SU-DHL-6 (cell line): ENCODE measurements around the gene ZNF148.

Experiments used
- H2AFZ ChIP-seq: fragments of 200-600 bp; sonication (generic); 2 replicates; pipeline ENCODE4 v1.6.1; 2014; ENCODE audit warnings: low read depth, mild to moderate bottlenecking, moderate library complexity, mixed read lengths, antibody characterized with exemption, low read length; ENCODE audit not compliant: severe bottlenecking
- H3F3A ChIP-seq: fragments of 200-600 bp; shearing (Covaris generic); 2 replicates; pipeline ENCODE4 v1.6.0; 2016; ENCODE audit warnings: antibody characterized with exemption, mild to moderate bottlenecking; ENCODE audit not compliant: insufficient read depth
- H3K27ac ChIP-seq: fragments of 200-600 bp; sonication (generic); 2 replicates; pipeline ENCODE4 v1.5.1; 2016; ENCODE audit warnings: low read depth, mild to moderate bottlenecking, low read length, moderate library complexity, mixed read lengths
- H3K27me3 ChIP-seq: fragments of 200-600 bp; sonication (generic), shearing (Covaris generic); 2 replicates; pipeline ENCODE4 v1.6.0; 2014; ENCODE audit warnings: mild to moderate bottlenecking, low read length
- H3K36me3 ChIP-seq: fragments of 200-600 bp; sonication (generic); 2 replicates; pipeline ENCODE4 v1.6.1; 2014; ENCODE audit warnings: mild to moderate bottlenecking, low read length, mixed read lengths
- H3K4me2 ChIP-seq: fragments of 300-600, 200-600 bp; shearing (Covaris generic), sonication (generic); 2 replicates; pipeline ENCODE4 v1.6.0; 2014; ENCODE audit warnings: low read length, low read depth, mild to moderate bottlenecking; ENCODE audit not compliant: poor library complexity, severe bottlenecking
- H3K4me3 ChIP-seq: fragments of 200-600 bp; sonication (generic); 2 replicates; pipeline ENCODE4 v1.5.1; 2014; ENCODE audit warnings: antibody characterized with exemption, low read length, mild to moderate bottlenecking, mixed read lengths; ENCODE audit not compliant: insufficient read depth, poor library complexity, severe bottlenecking
- H3K79me2 ChIP-seq: fragments of 200-600 bp; sonication (generic); 2 replicates; pipeline ENCODE4 v1.6.1; 2014; ENCODE audit warnings: mild to moderate bottlenecking, low read length, moderate library complexity; ENCODE audit not compliant: insufficient read depth
- H3K9ac ChIP-seq: fragments of 200-600 bp; sonication (generic); 2 replicates; pipeline ENCODE4 v1.7.0; 2014; ENCODE audit warnings: mild to moderate bottlenecking, low read length
- H3K9me2 ChIP-seq: fragments of 200-600 bp; sonication (generic); replicated peaks from 2 replicates; pipeline ENCODE4 v1.6.1; 2014; ENCODE audit warnings: low read length; ENCODE audit not compliant: insufficient read depth
- H3K9me3 ChIP-seq: fragments of 200-600 bp; sonication (generic); 2 replicates; pipeline ENCODE4 v1.6.1; 2014; ENCODE audit warnings: low read length, mixed read lengths; ENCODE audit not compliant: insufficient read depth
- H4K20me1 ChIP-seq: fragments of 200-600 bp; sonication (generic); 2 replicates; pipeline ENCODE4 v1.6.1; 2014; ENCODE audit warnings: low read depth, mild to moderate bottlenecking, antibody characterized with exemption, low read length, moderate library complexity, mixed read lengths
- EZH2phosphoT487 ChIP-seq: fragments of 200-600 bp; sonication (generic), shearing (Covaris generic); conservative IDR thresholded peaks from 2 replicates; pipeline ENCODE4 v1.6.1; 2018; ENCODE audit warnings: mild to moderate bottlenecking, antibody characterized with exemption, low read length, moderate library complexity, mixed read lengths
- TF ChIP-seq, protein P1 (sequence below): fragments of 200-600 bp; sonication (generic); IDR thresholded peaks from one replicate; pipeline ENCODE4 v1.5.1; 2017; ENCODE audit warnings: antibody characterized with exemption, mild to moderate bottlenecking, low read length, moderate library complexity; ENCODE audit not compliant: insufficient read depth, poor library complexity, severe bottlenecking

The ZNF148 gene

DNA sequence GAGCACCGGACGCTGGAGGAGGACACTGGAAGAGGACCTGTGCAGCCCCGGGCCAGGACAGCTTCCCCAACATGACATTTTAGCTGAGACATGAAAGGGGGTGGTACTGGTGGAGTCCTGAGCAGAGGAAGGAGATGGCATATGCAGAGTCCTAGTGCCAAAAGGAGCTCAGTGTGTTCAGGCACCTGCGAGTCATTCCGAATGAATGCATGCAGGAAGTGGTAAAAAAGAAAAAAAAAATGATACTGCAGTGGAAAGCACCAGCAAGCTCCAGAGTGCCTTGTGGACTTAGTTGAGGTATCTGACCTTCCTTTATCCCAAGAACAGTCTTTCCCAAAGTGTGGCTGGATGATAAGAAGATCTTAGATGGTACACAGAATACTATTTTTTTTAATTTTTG, 6.6 kb upstream of the ZNF148 start:
- no peak overlapping the region for H3K4me3 ChIP-seq
- no peak overlapping the region for H2AFZ ChIP-seq
- H3K79me2 ChIP-seq, result no peaks in the 10 kb centered on the region
- H3K9me2 ChIP-seq, result no peaks in the 10 kb centered on the region
- TF ChIP-seq EZH2phosphoT487, result no peak
- TF ChIP-seq, protein P1, sequence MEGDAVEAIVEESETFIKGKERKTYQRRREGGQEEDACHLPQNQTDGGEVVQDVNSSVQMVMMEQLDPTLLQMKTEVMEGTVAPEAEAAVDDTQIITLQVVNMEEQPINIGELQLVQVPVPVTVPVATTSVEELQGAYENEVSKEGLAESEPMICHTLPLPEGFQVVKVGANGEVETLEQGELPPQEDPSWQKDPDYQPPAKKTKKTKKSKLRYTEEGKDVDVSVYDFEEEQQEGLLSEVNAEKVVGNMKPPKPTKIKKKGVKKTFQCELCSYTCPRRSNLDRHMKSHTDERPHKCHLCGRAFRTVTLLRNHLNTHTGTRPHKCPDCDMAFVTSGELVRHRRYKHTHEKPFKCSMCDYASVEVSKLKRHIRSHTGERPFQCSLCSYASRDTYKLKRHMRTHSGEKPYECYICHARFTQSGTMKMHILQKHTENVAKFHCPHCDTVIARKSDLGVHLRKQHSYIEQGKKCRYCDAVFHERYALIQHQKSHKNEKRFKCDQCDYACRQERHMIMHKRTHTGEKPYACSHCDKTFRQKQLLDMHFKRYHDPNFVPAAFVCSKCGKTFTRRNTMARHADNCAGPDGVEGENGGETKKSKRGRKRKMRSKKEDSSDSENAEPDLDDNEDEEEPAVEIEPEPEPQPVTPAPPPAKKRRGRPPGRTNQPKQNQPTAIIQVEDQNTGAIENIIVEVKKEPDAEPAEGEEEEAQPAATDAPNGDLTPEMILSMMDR, result no peak
- H3K9me3 ChIP-seq, result no peaks in the 10 kb centered on the region
- H3K27me3 ChIP-seq, result no peaks in the 10 kb centered on the region
- no peaks in the 10 kb centered on the region for H3F3A ChIP-seq
- H3K36me3 ChIP-seq, result no peaks in the 10 kb centered on the region
- no peak overlapping the region for H3K4me2 ChIP-seq
- H4K20me1 ChIP-seq, result no peaks in the 10 kb centered on the region
- H3K27ac ChIP-seq, result no peak overlapping the region
- H3K9ac ChIP-seq, result no peak overlapping the region

DNA sequence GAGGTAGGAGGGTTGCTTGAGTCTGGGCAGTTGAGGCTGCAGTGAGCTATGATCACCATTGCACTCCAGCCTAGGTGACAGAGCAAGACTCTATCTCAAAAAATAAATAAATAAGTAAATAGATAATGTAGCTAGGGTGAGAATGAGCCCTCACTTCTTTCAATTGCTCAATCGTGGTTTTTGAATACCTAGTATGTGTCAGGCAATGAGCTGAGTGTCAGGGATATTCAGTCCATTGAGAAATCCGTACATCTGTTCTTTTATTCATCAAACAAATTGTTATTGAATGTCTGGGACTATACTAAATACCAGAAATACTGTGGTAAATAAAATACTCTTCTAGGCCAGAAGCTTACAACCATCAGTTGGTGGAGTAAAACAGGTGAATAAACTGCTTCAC, 6.2 kb upstream of the ZNF148 start:
- H2AFZ ChIP-seq, result no peak overlapping the region
- no peaks in the 10 kb centered on the region for H3K9me2 ChIP-seq
- no peaks in the 10 kb centered on the region for H3K79me2 ChIP-seq
- no peak overlapping the region for H3K9ac ChIP-seq
- no peak overlapping the region for H3K4me3 ChIP-seq
- H3K9me3 ChIP-seq, result no peaks in the 10 kb centered on the region
- H3F3A ChIP-seq, result no peaks in the 10 kb centered on the region
- no peak overlapping the region for H3K4me2 ChIP-seq
- H4K20me1 ChIP-seq, result no peaks in the 10 kb centered on the region
- TF ChIP-seq, protein P1, result no peak
- no peaks in the 10 kb centered on the region for H3K36me3 ChIP-seq
- H3K27me3 ChIP-seq, result no peaks in the 10 kb centered on the region
- no peak overlapping the region for H3K27ac ChIP-seq

DNA sequence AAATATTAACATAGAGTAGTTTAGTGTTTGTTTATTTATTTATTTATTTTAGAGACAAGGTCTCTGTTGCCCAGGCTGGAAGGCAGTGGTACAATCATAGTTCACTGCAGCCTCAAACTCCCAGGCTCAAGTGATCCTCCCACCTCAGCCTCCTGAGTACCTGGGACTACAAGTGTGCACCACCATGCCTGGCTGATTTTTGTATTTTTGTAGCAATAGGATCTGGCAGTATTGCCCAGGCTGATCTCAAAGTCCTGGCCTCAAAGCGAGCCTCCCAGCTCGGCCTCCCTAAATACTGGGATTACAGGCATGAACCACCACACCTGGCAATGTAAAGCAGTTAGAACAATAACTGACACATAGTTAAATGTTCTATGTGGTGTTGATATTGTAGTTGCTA, 4.4 kb upstream of the ZNF148 start:
- Histone ChIP-seq H3K4me2 (no peak overlapping the region), H3F3A (no peaks in the 10 kb centered on the region), H3K9me3 (no peaks in the 10 kb centered on the region), H3K27me3 (no peaks in the 10 kb centered on the region), H3K27ac (no peak overlapping the region), H2AFZ (no peak overlapping the region), H3K36me3 (no peaks in the 10 kb centered on the region), H4K20me1 (no peaks in the 10 kb centered on the region), H3K79me2 (peaks cover 3% of the 10 kb centered on the region), H3K9ac (no peak overlapping the region), H3K4me3 (no peak overlapping the region), H3K9me2 (no peaks in the 10 kb centered on the region)
- TF ChIP-seq, protein P1, result no peak
- TF ChIP-seq EZH2phosphoT487, result no peak

DNA sequence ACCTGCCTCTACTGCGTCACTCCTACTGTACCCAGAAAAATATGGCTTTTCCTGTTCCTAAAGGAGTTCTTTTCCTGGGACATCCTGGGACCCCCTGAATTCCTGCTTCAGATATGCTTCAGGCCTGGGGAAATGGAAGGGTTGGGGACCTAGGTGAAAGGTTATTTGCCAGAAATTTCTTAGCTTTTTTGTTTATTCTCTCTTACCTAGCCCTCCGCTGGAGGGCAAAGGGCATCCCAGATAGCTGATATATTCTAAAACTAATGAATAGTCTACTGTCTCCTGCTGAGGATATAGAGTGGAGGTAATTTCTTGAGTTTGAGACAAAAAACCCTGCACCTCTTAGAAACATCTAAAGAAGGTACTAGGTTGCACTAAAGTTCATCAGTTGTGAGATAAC, 3.6 kb upstream of the ZNF148 start:
- Histone ChIP-seq H3K4me2 (no peak overlapping the region), H3F3A (no peaks in the 10 kb centered on the region), H3K27ac (no peak overlapping the region), H4K20me1 (peaks cover 3% of the 10 kb centered on the region; the same call in 1 of the 2 replicates), H3K36me3 (no peaks in the 10 kb centered on the region), H3K79me2 (peaks cover 11% of the 10 kb centered on the region), H3K9ac (no peak overlapping the region), H2AFZ (no peak overlapping the region), H3K9me2 (no peaks in the 10 kb centered on the region), H3K27me3 (no peaks in the 10 kb centered on the region), H3K4me3 (no peak overlapping the region), H3K9me3 (no peaks in the 10 kb centered on the region)
- TF ChIP-seq, protein P1, result no peak
- TF ChIP-seq EZH2phosphoT487, result no peak
